CD4-positive, alpha-beta T cell treated with Interleukin-15 for 4 hours (primary cell): ENCODE measurements around the gene PRAME.
"Not testable (repeated sequence)": the region's sequence is repeated elsewhere in the genome, so short reads cannot be mapped to it uniquely, and the experiment has no call there.

Experiments
- DNase-seq: peaks from one replicate; pipeline ENCODE4 v3.0.0-alpha.2; 2020; ENCODE audit warnings: low spot score

The PRAME gene

GRCh38 chr22:22552630-22553029 is 6.4 kb downstream of the PRAME start:
- DNase-seq = no peak

DNA sequence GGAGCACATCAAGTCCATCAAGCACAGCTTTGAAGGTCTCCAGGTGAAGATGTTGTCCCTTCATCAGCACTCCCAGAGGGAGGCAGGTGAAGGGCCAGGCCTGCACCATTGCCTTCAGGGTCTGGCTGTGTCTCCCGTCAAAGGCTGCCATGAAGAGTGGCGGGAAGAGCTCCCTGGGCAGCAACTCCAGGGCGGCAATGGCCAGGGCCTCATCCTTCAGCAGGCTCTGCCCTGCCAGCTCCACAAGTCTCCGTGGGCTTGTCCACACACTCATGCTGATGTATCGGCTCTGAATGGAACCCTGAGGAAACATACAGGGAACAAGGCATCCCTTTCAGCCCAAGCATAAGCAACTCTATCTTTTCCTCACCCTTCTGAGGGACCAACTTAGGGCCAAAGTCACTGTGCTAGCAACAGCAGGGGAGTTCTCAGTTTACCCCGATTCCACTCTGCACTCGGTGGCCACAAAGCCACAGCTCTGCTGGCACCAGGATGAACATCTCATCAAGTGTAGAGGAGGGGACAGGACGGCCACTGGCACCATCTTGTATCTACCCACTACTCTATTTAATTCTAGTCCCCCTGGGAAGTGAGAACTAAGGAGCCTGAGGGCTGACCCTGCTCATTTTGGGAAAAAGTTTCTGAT is 8.2 kb downstream of the PRAME start:
- no peak for DNase-seq

DNA sequence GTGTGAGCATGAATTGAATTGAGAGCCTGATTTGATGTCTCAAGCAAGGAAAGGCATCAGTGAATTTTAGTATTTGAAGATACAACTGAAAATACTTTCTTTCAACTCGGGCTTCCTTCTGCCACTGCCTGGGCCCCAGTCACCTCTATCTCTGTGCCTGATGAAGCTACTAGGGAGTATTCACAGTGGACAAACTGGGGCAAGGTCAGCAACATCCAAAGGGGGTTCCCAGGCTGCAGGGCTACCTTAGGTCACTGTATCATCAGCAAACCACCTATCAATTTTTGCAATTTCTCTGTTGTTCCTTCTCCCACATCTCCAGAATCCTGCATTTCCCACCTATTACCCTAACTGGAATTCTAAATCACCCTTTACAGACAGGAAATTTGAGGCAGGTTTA is 10.2 kb downstream of the PRAME start:
- no peak for DNase-seq

DNA sequence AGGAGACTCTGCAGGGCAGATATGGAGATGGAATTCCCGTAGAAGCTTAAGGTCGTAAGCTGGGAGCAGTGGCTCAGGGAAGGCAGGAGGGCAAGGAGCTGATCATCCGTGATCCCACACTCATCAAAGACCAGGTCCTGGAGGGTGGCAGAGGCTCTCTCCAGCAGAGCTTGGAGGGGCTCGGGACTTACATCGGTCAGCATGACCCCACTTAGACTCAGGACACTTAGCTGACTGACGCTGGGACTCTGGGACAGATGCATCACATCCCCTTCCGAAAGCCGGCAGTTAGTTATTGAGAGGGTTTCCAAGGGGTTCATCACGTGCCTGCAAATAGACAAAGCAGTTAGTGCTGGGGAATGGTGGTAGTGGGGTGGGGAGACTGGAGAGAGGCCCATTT is 10.7 kb downstream of the PRAME start:
- no peak for DNase-seq

DNA sequence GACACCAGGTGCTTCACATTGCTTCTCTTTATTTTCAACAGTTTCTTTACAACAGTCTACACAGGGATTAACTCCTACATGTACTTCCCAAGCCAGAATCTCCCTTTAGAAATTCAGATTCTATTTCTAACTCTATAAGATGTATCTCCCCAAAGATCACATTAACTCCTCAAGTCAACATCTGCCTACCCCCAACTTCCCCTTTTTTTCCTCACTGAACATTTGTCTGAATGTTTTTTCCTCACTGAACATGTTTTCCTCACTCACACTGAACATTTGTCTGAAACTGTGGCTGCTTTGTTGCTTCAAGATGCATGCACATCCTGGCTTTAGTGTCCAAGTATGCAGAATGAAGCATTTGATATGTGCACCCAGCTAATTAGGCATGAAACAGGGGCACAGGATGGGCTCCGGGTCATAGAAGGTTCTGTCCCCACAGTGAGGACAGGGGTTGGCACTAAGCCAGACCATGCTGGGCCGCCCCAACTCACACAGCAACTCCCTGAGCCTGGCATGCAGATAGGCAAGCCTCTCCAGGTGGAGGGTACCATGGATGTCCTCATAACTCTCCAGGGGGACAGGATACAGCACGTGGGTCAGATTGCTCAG is 11.3 kb downstream of the PRAME start:
- no peak for DNase-seq

DNA sequence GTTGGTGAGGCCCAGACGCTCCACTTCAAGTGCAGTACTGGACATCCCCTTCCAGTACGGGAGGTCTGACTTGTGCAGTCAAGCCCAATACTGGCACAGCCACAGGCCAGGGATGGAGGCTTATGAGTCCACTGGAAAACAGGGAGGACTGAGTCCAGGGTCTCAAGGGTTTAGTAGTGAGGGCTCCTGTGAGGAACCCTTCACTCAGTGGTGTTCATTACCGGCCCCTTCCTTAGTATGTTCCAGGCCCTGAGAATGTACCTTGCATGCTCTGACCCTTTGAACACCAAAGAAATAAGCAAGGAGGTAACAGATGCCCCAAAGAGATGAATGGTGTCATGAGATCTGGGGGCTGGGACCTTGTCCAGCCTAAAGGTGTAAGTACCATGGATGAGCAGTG is 11.8 kb downstream of the PRAME start:
- DNase-seq = no peak

- DNase-seq = no peak
Observed at GRCh38 chr22:22546490-22546889, 12.6 kb downstream of the PRAME start.

- no peak for DNase-seq
Observed at GRCh38 chr22:22545084-22545483, 14.0 kb downstream of the PRAME start.

DNA sequence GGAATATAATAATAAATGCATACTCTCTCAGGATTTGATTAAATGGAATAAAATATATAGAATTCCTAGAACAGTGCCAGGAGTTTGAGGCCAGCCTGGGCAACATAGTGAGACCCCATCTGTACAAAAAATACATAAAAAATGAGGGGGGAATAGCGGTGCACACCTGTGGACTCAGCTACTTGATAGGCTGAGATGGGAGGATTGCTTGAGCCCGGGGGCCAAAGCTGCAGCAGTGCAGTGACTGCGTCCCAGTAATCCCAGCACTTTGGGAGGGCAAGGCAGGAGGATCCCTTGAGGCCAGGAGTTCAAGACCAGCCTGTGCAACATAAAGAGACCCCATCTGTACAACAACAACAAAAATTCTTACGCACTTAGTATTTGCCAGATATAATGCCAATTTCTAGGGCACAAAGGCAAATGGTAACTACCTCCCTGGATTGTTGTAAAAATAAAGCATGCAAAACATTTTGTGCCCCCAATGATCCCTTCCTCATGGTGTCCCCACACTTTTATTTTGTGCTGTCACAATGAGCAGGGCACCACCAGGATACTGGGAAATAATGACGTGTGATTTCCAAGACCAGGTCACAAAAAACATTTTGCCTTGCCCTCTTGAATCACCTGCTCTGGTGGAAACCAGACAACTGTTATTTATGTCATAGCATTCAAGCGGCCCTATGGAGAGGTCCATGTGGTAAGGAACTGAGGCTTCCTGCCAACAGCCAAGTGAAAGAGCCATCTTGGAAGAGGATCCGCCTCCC is 20.7 kb downstream of the PRAME start:
- no peak for DNase-seq

GRCh38 chr22:22536916-22537315 is 22.1 kb downstream of the PRAME start:
- no peak for DNase-seq

DNA sequence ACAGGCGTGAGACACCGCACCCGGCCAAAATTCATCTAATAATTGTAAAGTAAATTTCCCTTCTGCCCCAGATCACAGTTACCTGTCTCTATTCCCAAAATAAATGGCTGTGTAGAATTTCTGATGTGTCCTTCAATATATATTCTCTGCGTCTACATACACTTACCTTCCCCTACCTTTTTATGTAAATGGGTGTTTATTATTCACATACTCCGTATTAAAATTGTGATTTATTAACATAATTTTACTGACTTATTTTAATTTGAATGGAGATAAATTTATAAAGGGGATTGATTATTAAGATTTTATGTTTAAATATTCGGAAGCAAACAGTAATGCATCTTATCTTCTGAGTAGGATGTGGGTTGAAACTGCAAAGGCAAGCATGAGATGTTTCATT is 22.6 kb downstream of the PRAME start:
- no peak for DNase-seq

DNA sequence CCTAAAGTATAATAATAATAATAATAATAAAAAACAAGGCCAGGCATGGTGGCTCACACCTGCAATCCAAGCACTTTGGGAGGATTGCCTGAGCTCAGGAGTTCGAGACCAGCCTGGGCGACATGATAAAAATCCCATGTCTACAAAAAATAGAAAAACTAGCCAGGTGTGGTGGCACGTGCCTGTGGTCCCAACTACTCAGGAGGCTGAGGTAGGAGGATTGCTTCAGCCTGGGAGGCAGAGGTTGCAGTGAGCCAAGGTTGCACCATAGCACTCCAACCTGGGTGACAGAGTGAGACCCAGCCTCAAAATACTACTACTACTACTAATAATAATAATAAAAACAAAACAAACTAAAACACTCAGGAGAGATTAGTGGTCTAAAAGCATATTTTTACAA is 23.4 kb downstream of the PRAME start:
- no peak for DNase-seq

GRCh38 chr22:22534604-22535415 is 24.3 kb downstream of the PRAME start:
- no peak for DNase-seq

DNA sequence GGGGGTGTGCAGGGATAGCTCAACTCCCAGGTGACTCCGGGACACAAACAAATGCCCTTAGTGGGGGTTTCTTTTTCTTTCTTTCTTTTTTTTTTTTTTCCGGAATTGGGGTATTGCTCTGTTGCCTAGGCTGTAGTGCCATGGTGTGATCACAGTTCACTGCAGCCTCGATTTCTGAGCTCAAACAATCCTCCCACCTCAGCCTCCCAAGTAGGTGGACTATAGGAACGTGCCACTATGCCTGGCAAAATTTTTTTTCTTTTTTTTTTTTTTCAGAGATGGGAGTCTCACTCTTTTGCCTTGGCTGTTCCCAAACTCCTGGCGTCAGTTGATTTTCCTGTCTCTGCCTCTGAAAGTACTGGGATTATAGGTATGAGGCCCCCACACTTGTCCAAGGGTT is 25.2 kb downstream of the PRAME start:
- DNase-seq = no peak

DNA sequence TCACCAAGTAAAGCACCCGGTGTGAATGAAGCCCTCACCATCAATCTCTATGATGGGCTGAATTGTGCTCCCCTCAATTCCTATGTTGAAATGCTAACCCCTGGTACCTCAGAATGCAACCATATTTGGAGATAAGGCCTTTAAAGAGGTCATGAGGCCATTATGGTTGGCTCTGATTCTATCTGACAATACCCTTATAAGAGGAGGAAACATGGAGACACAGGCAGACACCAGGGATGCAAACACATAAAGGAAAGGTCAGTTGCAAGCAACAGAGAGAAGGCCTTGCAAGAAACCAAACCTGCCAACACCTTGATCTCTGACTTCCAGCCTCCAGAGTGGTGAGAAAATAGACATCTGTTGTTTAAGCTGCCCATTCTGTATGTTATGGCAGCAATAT is 25.6 kb downstream of the PRAME start:
- no peak for DNase-seq

DNA sequence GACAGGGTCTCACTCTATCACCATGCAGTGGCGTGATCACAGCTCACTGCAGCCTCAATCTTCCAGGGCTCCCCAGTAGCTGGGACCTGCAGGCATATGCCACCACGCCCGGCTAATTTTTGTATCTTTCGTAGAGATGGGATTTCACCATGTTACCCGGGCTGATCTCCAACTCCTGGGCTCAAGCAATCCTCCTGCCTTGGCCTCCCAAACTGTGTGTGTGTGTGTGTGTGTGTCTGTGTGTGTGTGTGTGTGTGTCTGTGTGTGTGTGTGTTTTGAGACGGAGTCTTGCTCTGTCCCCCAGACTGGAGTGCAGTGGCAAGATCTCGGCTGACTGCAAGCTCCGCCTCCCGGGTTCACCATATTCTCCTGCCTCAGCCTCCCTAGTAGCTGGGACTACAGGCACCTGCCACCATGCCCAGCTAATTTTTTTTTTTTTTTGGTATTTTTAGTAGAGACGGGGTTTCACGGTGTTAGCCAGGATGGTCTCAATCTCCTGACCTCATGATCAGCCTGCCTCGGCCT is 26.5 kb downstream of the PRAME start:
- DNase-seq = not testable (repeated sequence)

GRCh38 chr22:22531770-22532546 is 27.1 kb downstream of the PRAME start:
- DNase-seq = no peak

DNA sequence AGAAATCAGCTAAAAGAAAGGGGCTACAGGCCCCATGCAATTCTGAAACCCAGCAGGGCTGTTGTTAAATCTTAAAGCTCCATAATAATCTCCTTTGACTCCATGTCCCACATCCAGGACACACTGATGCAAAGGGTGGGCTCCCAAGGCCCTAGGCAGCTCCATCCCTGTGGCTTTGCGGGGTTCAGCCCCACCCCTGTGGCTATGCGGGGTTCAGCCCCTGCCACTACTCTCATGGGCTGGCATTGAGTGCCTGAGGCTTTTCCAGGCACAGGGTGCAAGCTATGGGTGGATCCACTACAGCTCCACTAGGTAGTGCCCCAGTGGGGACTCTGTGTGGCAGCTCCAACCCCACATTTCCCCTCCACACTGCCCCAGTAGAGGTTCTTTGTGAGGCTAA is 30.3 kb downstream of the PRAME start:
- DNase-seq = no peak

DNA sequence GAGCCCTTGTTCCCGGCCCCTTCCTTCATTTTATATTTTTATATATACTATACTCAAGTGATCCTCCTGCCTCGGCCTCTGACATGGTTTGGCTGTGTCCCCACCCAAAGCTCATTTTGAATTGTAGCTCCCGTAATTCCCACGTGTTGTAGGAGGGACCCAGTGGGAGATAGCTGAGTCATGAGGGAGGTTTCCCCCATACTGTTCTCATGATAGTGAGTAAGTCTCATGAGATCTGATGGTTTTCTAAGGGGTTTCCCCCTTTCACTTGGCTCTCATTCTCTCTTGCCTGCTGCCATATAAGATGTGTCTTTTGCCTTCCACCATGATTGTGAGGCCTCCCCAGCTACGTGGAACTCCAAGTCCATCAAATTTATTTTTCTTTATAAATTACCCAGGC is 31.8 kb downstream of the PRAME start:
- no peak for DNase-seq

DNA sequence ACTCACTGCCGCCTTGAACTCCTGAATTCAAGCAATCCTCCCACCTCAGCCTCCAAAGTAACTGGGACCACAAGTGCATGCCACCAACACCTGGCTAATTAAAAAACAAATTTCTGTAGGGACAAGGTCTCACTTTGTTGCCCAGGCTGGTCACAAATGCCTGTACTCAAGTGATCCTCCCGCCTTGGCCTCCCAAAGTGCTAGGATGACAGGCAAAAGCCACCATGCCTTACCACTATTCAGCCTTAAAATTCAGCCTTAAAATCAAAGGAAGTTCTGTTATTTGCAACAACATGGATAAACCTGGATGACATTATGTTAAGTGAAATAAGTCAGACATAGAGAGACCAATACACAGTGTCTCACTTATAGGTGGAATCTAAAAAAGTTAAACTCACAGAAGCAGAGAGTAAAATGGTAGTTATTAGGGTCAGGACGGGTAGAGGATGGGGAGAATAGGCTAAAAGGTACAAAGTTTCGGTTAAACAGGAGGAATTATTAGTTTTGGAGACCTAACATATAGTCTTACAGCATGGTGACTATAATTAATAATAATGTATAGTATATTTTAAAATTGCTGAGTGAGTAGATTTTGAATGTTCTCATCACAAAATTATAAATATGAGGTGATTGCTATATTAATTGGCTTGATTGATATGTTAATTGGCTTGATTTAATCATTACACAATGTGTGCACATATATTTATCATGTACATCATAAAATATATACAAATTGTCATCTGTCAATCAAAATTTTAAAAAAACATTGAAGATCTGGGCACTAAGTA is 32.7 kb downstream of the PRAME start:
- DNase-seq = no peak

DNA sequence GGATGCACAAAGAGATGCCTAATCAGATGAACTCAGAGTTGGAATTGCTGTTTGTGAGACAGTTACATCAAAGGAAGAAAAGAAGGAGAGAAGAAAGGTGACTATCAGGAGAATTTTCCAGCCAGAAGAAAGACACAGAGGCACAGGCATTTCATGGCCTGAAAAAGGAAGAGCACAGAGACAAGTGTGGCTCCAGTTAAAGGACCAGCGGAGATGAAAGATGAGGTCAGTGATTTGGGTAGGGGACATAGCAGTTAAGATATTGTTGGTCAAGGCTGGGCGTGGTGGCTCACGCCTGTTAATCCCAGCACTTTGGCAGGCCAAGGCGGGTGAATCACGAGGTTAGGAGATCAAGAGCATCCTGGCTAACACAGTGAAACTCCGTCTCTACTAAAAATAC is 35.6 kb downstream of the PRAME start:
- DNase-seq = no peak
